Stimulated activated naive CD4-positive, alpha-beta T cell (primary cell): ENCODE results near the gene COPRS.
"Not testable (repeated sequence)": the region's sequence is repeated elsewhere in the genome, so short reads cannot be mapped to it uniquely, and the experiment has no call there.

Experiments
- DNase-seq, 6 experiments: peaks; one replicate each; lab custom pipeline; 2025; lab: John Stamatoyannopoulos, UW

COPRS gene

GRCh38 chr17:31843070-31843745 is 15.8 kb downstream of the COPRS start:
- DNase-seq, result no peak

DNA sequence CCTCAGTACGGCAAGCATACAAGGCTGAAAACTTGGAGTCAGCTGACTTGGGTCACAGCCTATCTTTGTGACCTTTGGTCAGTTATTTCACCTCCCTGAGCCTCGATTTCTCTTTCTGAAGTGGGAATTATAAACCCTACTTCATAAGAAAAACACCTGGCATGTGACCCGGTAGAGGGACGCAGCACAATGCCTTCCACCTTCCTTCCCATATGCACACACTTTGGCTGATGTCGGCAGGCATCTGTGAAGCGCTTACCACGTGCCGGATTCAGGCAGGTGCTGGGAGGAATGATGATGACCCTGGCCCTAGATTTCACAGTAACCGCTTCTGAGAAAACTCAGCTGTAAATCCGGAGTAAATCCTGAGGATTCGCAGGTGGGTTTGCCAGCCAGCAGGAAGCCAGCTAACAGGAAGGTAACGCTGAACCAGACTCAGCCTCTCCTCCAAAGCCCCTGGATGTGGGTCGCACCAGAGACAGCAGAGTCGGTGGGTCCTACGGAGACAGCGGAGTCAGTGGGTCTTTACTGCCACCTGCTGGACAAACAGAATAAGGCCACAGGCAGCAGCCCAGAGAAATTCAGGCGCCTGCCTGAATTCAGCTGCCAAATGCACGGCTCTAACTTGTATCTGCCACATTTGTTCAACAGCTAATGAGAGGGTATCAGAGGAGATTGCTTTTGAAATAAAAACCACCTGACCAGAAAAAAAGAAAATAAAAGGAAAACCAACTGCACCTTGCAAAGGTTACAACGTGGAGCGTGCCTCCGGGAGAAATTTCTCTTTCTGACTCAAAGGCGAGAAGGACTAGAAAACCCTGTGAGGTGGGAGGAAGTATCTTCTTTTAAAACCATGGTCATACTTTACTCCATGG is 16.6 kb downstream of the COPRS start:
- DNase-seq, result peak; percentile 14 to 73 (median 57)

DNA sequence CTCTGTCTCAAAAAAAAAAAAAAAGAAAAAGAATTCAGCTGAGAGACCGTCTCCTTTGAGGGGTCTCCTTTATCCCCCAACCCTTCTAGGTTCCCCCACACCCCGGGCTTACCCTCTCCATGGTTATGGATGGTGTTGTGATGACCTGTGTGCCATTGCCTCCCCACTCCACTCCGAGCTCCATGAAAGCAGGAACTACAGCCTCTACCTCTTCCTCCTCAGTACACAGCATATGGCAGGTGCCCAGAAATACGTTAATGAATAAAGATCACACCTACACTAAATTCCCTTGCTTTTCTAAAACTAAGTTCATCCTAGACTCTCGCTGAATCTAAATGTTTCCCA is 17.2 kb downstream of the COPRS start:
- DNase-seq, result no peak

- DNase-seq, result no peak
Measured at GRCh38 chr17:31838636-31839225, 20.3 kb downstream of the COPRS start.

DNA sequence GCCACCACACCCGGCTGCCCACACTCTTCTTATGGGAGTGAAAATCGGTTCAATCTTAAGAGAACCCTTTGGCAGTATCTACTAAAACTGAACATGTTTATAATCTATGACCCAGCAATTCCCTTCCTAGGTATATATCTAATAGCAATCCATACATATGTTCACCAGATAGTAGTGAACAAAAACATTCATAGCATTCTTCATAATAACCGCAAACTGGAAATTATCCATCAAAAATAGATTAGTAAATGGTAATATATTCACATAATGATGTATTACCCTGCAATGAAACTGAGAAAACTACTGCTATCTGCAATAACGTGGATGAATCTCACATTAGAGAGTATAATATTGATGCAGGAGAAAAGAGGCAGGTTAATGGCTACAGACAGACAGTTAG is 23.1 kb downstream of the COPRS start:
- no peak for DNase-seq

GRCh38 chr17:31834448-31834847 is 24.6 kb downstream of the COPRS start:
- no peak for DNase-seq

GRCh38 chr17:31832746-31833145 is 26.3 kb downstream of the COPRS start:
- no peak for DNase-seq

- DNase-seq, result no peak
Measured at GRCh38 chr17:31830971-31831858, 27.8 kb downstream of the COPRS start.

DNA sequence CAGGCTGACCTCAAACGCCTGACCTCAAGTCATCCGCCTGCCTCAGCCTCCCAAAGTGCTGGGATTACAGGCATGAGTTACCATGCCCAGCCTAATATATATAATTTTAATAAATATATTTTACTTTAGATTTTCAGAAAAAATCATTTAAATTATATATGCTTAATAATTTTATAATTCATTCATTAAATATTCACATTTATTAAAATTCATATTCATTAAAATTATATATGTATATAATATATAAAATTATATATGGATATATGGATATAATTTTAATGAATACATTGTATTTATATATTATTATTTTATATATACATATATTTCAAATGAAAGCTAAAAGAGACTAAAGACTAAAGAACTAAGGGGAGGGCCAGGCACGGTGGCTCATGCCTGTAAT is 29.4 kb downstream of the COPRS start:
- no peak for DNase-seq

DNA sequence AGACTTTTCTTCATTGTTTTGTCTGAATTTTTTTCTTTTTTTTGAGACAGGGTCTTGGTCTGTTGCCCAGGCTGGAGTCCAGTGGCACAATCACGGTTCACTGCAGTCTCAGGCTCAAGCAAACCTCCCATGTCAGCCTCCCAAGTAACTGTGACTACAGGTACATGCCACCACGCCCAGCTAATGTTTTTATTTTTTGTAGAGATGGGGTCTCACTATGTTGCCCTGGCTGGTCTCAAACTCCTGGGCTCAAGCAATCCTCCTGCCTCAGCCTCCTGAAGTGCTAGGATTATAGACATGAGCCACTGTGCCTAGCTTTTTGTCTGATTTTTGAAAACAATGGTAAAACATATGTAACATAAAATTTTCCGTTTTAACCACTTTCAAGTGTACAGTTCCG is 30.1 kb downstream of the COPRS start:
- not testable (repeated sequence) for DNase-seq

DNA sequence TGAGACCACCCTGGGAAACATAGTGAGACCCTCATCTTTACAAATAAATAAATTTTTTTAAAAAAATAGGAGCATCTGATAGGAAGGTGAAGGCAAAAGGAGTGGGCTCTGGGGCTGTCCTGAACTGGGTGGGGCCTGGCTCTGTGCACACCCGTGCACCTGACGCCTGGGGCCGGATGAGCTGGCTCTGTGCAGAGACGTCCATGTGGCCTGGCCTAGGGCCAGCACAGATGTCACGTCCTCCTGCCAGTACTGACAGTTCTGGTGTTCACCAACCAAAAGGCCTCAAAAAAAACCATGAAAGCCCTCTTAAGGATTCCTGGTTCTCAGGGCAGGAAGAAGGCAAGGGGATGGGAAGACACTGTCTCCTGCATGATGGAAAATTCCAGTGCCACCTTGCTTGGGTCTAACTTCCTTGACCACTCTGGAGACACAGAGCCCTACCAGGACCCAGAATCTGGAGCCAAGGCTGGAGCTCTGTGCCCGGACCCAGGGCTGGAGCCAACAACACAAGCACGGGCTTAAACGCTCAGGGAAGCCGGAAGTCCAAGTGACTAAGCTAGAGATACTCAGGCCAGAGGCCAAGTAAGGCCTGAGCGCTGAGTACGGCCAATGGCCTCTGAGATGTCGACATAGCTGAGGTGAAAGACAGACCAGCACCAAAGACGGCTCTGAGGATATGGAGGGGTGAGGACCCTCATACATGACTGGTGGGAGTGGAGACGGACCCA is 32.9 kb downstream of the COPRS start:
- no peak for DNase-seq

DNA sequence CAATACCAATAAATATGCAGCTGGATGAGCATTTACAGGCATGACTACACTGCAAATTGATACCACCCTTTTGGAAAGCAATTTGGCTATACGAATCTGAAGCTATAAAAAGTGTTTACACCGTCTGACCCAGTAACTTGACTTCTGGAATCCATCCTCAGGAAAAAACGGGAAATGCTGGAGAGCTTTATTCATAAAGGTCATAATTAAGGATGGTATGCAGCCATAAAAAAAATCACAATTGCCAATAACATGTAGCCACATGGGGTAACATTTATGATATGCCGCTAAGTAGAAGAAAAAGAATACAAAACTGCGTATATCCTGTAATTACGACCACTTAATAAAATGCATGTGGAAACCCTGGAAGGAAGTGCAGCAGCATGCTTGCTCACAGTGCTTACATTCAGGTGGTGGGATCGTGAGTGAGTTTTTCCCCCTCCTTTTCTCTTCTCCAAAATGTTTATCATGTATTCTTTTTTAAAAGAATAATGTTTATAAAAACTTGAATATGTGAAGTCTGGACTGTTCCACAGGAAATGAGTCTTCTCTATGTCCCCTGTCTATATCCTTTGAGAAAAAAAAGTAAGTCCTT is 34.2 kb downstream of the COPRS start:
- no peak for DNase-seq

GRCh38 chr17:31823014-31823413 is 36.0 kb downstream of the COPRS start:
- DNase-seq, result no peak

GRCh38 chr17:31820691-31821435 is 38.2 kb downstream of the COPRS start:
- no peak for DNase-seq

DNA sequence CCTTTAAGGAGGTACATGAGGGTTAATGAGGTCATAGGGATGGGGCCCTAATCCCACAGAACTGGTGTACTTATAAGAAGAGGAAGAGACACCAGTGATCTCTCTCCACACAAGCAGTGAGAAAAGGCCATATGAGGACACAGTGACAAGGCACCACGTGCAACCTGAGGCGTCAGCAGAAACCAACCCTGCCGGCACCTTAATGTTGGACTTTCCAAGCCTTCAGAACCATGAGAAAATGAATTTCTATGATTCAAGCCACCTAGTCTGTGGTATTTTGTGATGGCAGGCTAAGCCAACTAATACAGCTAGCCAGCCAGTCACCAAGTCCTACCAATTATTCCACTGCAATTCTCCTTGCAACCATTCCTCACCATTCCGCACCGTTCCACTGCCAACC is 39.5 kb downstream of the COPRS start:
- no peak for DNase-seq

DNA sequence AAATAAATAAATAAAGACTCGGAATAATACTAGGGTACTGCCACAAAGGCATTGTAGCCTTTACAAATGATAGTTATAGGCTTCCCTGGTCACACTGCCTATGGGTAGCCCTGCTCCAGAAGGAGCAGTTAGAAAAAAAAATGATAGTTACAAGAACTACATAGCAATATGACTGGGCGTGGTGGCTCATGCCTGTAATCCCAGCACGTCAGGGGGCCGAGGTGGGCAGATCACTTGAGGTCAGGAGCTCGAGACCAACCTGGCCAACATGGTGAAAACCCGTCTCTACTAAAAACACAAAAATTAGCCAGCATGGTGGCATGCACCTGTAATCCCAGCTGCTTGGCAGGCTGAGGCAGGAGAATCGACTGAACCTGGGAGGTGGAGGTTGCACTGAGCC is 40.2 kb downstream of the COPRS start:
- not testable (repeated sequence) for DNase-seq

DNA sequence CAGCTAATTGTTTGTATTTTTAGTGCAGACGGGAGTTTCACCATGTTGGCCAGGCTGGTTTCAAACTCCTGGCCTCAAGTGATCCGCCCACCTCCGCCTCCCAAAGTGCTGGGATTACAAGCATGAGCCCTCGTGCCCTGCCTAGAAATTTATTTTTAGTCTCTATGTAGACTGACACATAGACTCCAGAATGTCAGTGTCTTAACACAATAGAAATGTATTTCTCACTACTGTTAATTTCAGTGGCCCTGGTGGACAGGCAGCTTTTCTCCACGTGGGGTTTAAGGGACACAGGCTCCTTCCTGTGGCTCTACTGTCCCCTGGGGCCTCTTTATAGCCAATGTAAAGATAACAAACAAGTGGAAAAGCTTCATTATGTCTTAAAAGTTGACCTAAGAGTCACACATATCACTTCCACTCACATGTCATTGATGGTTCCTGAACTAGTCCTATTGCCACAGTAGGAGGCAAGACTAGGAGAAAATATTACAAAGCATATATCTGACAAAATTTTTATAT is 43.8 kb downstream of the COPRS start:
- DNase-seq, result no peak

GRCh38 chr17:31811101-31811500 is 47.9 kb downstream of the COPRS start:
- no peak for DNase-seq

DNA sequence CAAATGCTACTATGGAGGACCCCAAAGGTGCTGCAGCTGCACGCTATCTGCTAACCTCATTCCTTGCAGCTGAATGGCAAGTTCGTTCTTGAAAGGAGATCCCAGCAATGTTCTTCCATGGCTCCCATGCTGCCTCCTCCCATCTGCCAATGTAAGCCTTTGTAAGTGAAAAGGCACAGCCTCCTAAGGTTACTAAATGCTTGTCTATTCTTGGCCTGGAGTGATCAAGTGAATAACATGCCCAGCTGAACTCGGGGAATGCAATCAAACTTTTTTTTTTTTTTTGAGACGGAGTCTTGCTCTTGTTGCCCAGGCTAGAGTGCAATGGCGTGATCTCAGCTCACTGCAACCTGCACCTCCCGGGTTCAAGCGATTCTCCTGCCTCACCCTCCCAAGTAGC is 49.2 kb downstream of the COPRS start:
- not testable (repeated sequence) for DNase-seq

DNA sequence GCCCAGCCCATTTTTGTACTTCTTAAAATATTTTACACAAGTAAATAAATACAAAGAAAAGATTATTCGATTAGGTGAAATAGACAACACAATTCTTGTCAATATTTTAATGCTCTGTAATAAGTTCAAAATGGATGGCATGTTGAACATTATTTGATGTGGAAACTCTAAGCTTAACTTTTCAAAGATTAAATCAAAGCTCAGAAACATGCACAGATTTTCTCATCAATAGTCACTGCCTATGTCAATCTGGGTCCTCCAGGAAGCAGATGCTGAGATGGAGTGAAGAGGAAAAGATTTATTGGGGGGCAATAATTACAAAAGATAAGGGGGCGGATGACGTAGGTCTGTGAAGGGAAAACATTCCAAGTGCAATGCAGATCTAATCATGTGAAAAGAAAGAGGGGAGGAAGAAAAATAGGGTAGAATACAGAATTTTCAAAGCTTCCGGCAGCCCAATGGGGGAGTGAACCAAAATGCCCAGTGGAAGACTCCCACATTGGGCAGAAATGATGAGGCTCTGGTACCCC is 50.5 kb downstream of the COPRS start:
- no peak for DNase-seq
